ENCODE data around the gene PLOD1.

DNA sequence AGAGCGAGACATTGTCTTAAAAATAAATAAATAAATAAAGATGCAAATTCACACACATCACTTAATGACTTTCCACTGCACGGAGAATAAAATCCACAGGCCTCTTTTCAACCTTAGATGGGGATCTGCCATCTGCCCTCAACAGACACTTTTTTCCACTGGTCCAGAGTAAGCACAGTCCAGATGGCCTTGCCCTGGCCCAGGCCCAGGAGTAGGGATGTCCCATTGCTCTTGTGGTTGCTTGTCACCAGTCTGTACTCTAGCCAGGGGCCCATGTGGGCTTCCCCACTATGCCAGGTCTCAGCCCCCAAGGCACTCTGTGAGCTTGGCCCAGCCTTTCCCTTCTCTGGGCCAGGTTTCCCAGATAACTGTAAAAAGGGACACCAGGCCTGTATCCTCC lies 17.4 kb downstream of the PLOD1 start:
- TF ChIP-seq, protein P1, sequence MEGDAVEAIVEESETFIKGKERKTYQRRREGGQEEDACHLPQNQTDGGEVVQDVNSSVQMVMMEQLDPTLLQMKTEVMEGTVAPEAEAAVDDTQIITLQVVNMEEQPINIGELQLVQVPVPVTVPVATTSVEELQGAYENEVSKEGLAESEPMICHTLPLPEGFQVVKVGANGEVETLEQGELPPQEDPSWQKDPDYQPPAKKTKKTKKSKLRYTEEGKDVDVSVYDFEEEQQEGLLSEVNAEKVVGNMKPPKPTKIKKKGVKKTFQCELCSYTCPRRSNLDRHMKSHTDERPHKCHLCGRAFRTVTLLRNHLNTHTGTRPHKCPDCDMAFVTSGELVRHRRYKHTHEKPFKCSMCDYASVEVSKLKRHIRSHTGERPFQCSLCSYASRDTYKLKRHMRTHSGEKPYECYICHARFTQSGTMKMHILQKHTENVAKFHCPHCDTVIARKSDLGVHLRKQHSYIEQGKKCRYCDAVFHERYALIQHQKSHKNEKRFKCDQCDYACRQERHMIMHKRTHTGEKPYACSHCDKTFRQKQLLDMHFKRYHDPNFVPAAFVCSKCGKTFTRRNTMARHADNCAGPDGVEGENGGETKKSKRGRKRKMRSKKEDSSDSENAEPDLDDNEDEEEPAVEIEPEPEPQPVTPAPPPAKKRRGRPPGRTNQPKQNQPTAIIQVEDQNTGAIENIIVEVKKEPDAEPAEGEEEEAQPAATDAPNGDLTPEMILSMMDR (conservative IDR thresholded peaks at IDR 0.05 in 1 of 2, IDR thresholded peaks at IDR 0.05 in 1 of 2; ENCODE audit: low read depth in 1 of 2, low read length in 2 of 2) = no peak
- no peak for TF ChIP-seq EZH2 (IDR thresholded peaks at IDR 0.05; ENCODE audit: low read length, missing control alignments)
